Activated effector memory CD4-positive, alpha-beta T cell treated with Interleukin-2 at 50 U/mL for 16 hours (primary cell): Measurements from ENCODE around the gene GRID1.
"Not testable (repeated sequence)": the region's sequence is repeated elsewhere in the genome, so short reads cannot be mapped to it uniquely, and the experiment has no call there.

Experiments used
- DNase-seq: peaks from one replicate; pipeline ENCODE4 v3.0.0-alpha.2; 2020

Gene GRID1

GRCh38 chr10:86246279-86246940, 120.2 kb downstream of the GRID1 start:
- no peak for DNase-seq

GRCh38 chr10:86245015-86245394, 121.6 kb downstream of the GRID1 start:
- no peak for DNase-seq

GRCh38 chr10:86244297-86245014, 122.1 kb downstream of the GRID1 start:
- DNase-seq = no peak

GRCh38 chr10:86243651-86244155, 122.9 kb downstream of the GRID1 start:
- DNase-seq = no peak

GRCh38 chr10:86242761-86243160, 123.8 kb downstream of the GRID1 start:
- DNase-seq = no peak

GRCh38 chr10:86238089-86238488, 128.5 kb downstream of the GRID1 start:
- DNase-seq = not testable (repeated sequence)

GRCh38 chr10:86234541-86235270, 131.9 kb downstream of the GRID1 start:
- DNase-seq = no peak

- DNase-seq = no peak
Measured at GRCh38 chr10:86234107-86234506, 132.5 kb downstream of the GRID1 start.

- no peak for DNase-seq
Measured at GRCh38 chr10:86233131-86233530, 133.5 kb downstream of the GRID1 start.

- no peak for DNase-seq
Measured at GRCh38 chr10:86232644-86233043, 134.0 kb downstream of the GRID1 start.

- no peak for DNase-seq
Measured at GRCh38 chr10:86231796-86232560, 134.6 kb downstream of the GRID1 start.

- no peak for DNase-seq
Measured at GRCh38 chr10:86230557-86231180, 135.9 kb downstream of the GRID1 start.

- DNase-seq = no peak
Measured at GRCh38 chr10:86229811-86230556, 136.6 kb downstream of the GRID1 start.

GRCh38 chr10:86229376-86229775, 137.2 kb downstream of the GRID1 start:
- no peak for DNase-seq

- no peak for DNase-seq
Measured at GRCh38 chr10:86227501-86228258, 138.9 kb downstream of the GRID1 start.

GRCh38 chr10:86226781-86227201, 139.8 kb downstream of the GRID1 start:
- no peak for DNase-seq

- DNase-seq = no peak
Measured at GRCh38 chr10:86226016-86226415, 140.6 kb downstream of the GRID1 start.

GRCh38 chr10:86225103-86225782, 141.4 kb downstream of the GRID1 start:
- no peak for DNase-seq

- DNase-seq = no peak
Measured at GRCh38 chr10:86224354-86225102, 142.1 kb downstream of the GRID1 start.

- no peak for DNase-seq
Measured at GRCh38 chr10:86223256-86223655, 143.3 kb downstream of the GRID1 start.
